HEK293T (cell line): ENCODE measurements around the gene ADGRB2.

ENCODE experiments used
- CTCF ChIA-PET: fragments of 350-600 bp; formaldehyde crosslinking; extraction: SDS; loops from one replicate; lab custom pipeline; 2021; ENCODE audit warnings: antibody characterized with exemption, inconsistent platforms; lab: Yijun Ruan, JAX
- POLR2A ChIA-PET: fragments of 350-600 bp; formaldehyde crosslinking; extraction: SDS; loops from one replicate; lab custom pipeline; 2020; ENCODE audit warnings: antibody characterized with exemption, inconsistent platforms; lab: Yijun Ruan, JAX
- DNase-seq: peaks from one replicate; pipeline ENCODE4 v3.0.0; 2012; ENCODE audit warnings: mixed read lengths; ENCODE audit errors: extremely low spot score
- ARNT ChIP-seq: fragments of 450-650 bp; IDR thresholded peaks from 2 replicates; pipeline ENCODE4 v1.6.1; 2017; ENCODE audit warnings: mild to moderate bottlenecking
- BHLHE40 ChIP-seq: fragments of 450-650 bp; IDR thresholded peaks from 2 replicates; pipeline ENCODE4 v1.6.1; 2016; ENCODE audit warnings: mild to moderate bottlenecking, moderate library complexity, borderline replicate concordance
- CTBP1 ChIP-seq: fragments of 450-650 bp; IDR thresholded peaks from 2 replicates; pipeline ENCODE4 v1.6.1; 2016; ENCODE audit warnings: borderline replicate concordance
- ELF4 ChIP-seq: fragments of 450-650 bp; IDR thresholded peaks from 2 replicates; pipeline ENCODE4 v1.6.1; 2017; ENCODE audit warnings: antibody characterized with exemption
- FOXA1 ChIP-seq: fragments of 450-650 bp; IDR thresholded peaks from 2 replicates; pipeline ENCODE4 v1.6.1; 2016; ENCODE audit warnings: mild to moderate bottlenecking
- FOXK2 ChIP-seq: fragments of 450-650 bp; IDR thresholded peaks from 2 replicates; pipeline ENCODE4 v1.6.1; 2016; ENCODE audit warnings: mild to moderate bottlenecking
- FOXM1 ChIP-seq: fragments of 450-650 bp; IDR thresholded peaks from 2 replicates; pipeline ENCODE4 v1.6.1; 2017; ENCODE audit warnings: mild to moderate bottlenecking, borderline replicate concordance
- HDGF ChIP-seq: fragments of 450-650 bp; IDR thresholded peaks from 2 replicates; pipeline ENCODE4 v1.6.1; 2017; ENCODE audit warnings: antibody characterized with exemption, borderline replicate concordance
- L3MBTL2 ChIP-seq: fragments of 450-650 bp; conservative IDR thresholded peaks from 2 replicates; pipeline ENCODE4 v1.6.1; 2016; ENCODE audit warnings: mild to moderate bottlenecking
- LEF1 ChIP-seq: fragments of 450-650 bp; IDR thresholded peaks from 2 replicates; pipeline ENCODE4 v1.6.1; 2017; ENCODE audit warnings: mild to moderate bottlenecking, borderline replicate concordance
- NFRKB ChIP-seq: fragments of 450-650 bp; IDR thresholded peaks from 2 replicates; pipeline ENCODE4 v1.6.1; 2016; ENCODE audit warnings: mild to moderate bottlenecking, moderate library complexity
- PKNOX1 ChIP-seq: fragments of 450-650 bp; IDR thresholded peaks from 2 replicates; pipeline ENCODE4 v1.6.1; 2016
- SP1 ChIP-seq: fragments of 450-650 bp; IDR thresholded peaks from 2 replicates; pipeline ENCODE4 v1.6.1; 2017
- SUZ12 ChIP-seq: fragments of 450-650 bp; IDR thresholded peaks from 2 replicates; pipeline ENCODE4 v1.6.1; 2016; ENCODE audit warnings: mild to moderate bottlenecking
- TARDBP ChIP-seq: fragments of 450-650 bp; IDR thresholded peaks from 2 replicates; pipeline ENCODE4 v1.6.1; 2016
- ZNF384 ChIP-seq: fragments of 450-650 bp; IDR thresholded peaks from 2 replicates; pipeline ENCODE4 v1.6.1; 2016

ADGRB2 gene

GRCh38 chr1:31799895-31800673, 35.9 kb upstream of the ADGRB2 start:
- DNase-seq, result no peak
- CTCF ChIA-PET, result interaction anchor here (1.1 to 3.7 kb wide), 2 partner anchors 11 to 16 kb away, joined by 3 to 21 read pairs; partner anchors contain the start of gene SPOCD1
- POLR2A ChIA-PET, result no interaction called here
- TF ChIP-seq LEF1, result no peak
- no peak for TF ChIP-seq ZNF384
- TF ChIP-seq SUZ12, result no peak
- no peak for TF ChIP-seq BHLHE40
- no peak for TF ChIP-seq FOXA1
- TF ChIP-seq L3MBTL2, result no peak
- TF ChIP-seq ELF4, result no peak

- POLR2A ChIA-PET, result no interaction called here
Observed at GRCh38 chr1:31799196-31799894, 35.2 kb upstream of the ADGRB2 start.

GRCh38 chr1:31798433-31799195, 34.5 kb upstream of the ADGRB2 start:
- no peak for DNase-seq
- no peak for TF ChIP-seq ELF4
- TF ChIP-seq SP1, result no peak
- TF ChIP-seq TARDBP, result no peak
- no peak for TF ChIP-seq ZNF384
- no peak for TF ChIP-seq ARNT
- TF ChIP-seq HDGF, result no peak
- no peak for TF ChIP-seq L3MBTL2
- TF ChIP-seq FOXA1, result no peak
- TF ChIP-seq BHLHE40, result no peak
- no peak for TF ChIP-seq PKNOX1
- no peak for TF ChIP-seq SUZ12
- no peak for TF ChIP-seq FOXK2
- TF ChIP-seq CTBP1, result no peak
- TF ChIP-seq LEF1, result no peak
- TF ChIP-seq NFRKB, result no peak
- TF ChIP-seq FOXM1, result no peak
- POLR2A ChIA-PET, result no interaction called here
- CTCF ChIA-PET, result interaction anchor here (0.6 to 3.7 kb wide), 2 partner anchors 10 to 224 kb away, joined by 6 to 21 read pairs; no protein-coding TSS in a partner anchor

More at GRCh38 chr1:31799196-31799894, 35.2 kb upstream of the ADGRB2 start:
- TF ChIP-seq PKNOX1 (no peak), FOXK2 (no peak), CTBP1 (no peak), ELF4 (no peak), ARNT (no peak), SP1 (no peak), ZNF384 (no peak), TARDBP (no peak), L3MBTL2 (no peak), FOXA1 (no peak), FOXM1 (no peak)
- no peak for DNase-seq
- CTCF ChIA-PET, result interaction anchor here (1.1 to 3.7 kb wide), 2 partner anchors 10 to 16 kb away, joined by 3 to 21 read pairs; partner anchors contain the start of gene SPOCD1

GRCh38 chr1:31798086-31798432, 33.9 kb upstream of the ADGRB2 start:
- CTCF ChIA-PET, result interaction anchor here (0.8 to 3.7 kb wide), 2 partner anchors 9 to 1095 kb away, joined by 3 to 21 read pairs; no protein-coding TSS in a partner anchor
- TF ChIP-seq CTBP1 (no peak), ARNT (no peak), NFRKB (no peak), SP1 (no peak), BHLHE40 (no peak)
- no peak for DNase-seq
- POLR2A ChIA-PET, result no interaction called here

- POLR2A ChIA-PET, result no interaction called here
- no peak for DNase-seq
- CTCF ChIA-PET, result interaction anchor here (0.8 to 3.7 kb wide), 2 partner anchors 8 to 1096 kb away, joined by 3 to 21 read pairs; no protein-coding TSS in a partner anchor
- TF ChIP-seq SP1, result no peak
Observed at GRCh38 chr1:31797216-31797615, 33.1 kb upstream of the ADGRB2 start.

GRCh38 chr1:31796707-31797106, 32.6 kb upstream of the ADGRB2 start:
- TF ChIP-seq SUZ12, result no peak
- TF ChIP-seq ARNT, result no peak
- TF ChIP-seq FOXA1, result no peak
- no peak for TF ChIP-seq NFRKB
- TF ChIP-seq FOXK2, result no peak
- no peak for TF ChIP-seq LEF1
- no peak for TF ChIP-seq FOXM1
- no peak for TF ChIP-seq ZNF384
- TF ChIP-seq HDGF, result no peak
- no peak for TF ChIP-seq PKNOX1
- TF ChIP-seq CTBP1, result no peak
- no peak for TF ChIP-seq ELF4
- no peak for TF ChIP-seq BHLHE40
- DNase-seq, result no peak
- ChIA-PET POLR2A (no interaction called here), CTCF (interaction anchor here (3.7 kb wide), 1 partner anchor 8 kb away, joined by 21 read pairs; no protein-coding TSS in a partner anchor)
